HL-60 (cell line): ENCODE results near the gene ZNF641.

Experiments used
- DNase-seq, 2 experiments: peaks; one replicate each; pipeline ENCODE4 v3.0.0-alpha.2; 2010 to 2020; ENCODE audit warnings: low read depth in 1 of 2, low spot score in 1 of 2
- H3K27ac ChIP-seq: fragments of 250-450 bp; sonication (Bioruptor Pico); replicated peaks from 2 replicates; pipeline ENCODE4 v1.5.1; 2020; ENCODE audit warnings: mild to moderate bottlenecking, moderate library complexity
- H3K27me3 ChIP-seq: fragments of 250-450 bp; sonication (Bioruptor Pico); 2 replicates; pipeline ENCODE4 v1.5.1; 2021; ENCODE audit warnings: mild to moderate bottlenecking, moderate library complexity; ENCODE audit not compliant: insufficient read depth, poor library complexity, severe bottlenecking
- H3K4me3 ChIP-seq: replicated peaks from 2 replicates; pipeline ENCODE4 v1.5.1; 2011; ENCODE audit warnings: mild to moderate bottlenecking, control low read depth, low read length; ENCODE audit not compliant: insufficient read depth
- CTCF ChIP-seq: IDR thresholded peaks from one replicate; pipeline ENCODE4 v1.5.1; 2011; ENCODE audit warnings: low read length, control low read depth, inconsistent platforms; ENCODE audit not compliant: insufficient read depth
- GABPA ChIP-seq: IDR thresholded peaks from 2 replicates; pipeline ENCODE4 v1.6.1; 2012; ENCODE audit warnings: low read depth
- POLR2AphosphoS5 ChIP-seq: IDR thresholded peaks from 2 replicates; pipeline ENCODE4 v1.6.1; 2012; ENCODE audit warnings: low read depth
- REST ChIP-seq: IDR thresholded peaks from 2 replicates; pipeline ENCODE4 v1.6.1; 2012; ENCODE audit warnings: low read depth; ENCODE audit not compliant: insufficient replicate concordance
- SPI1 ChIP-seq: IDR thresholded peaks from 2 replicates; pipeline ENCODE4 v1.6.1; 2012; ENCODE audit warnings: low read depth, mild to moderate bottlenecking, borderline replicate concordance
- long read RNA-seq: library from polyadenylated mRNA; unstranded; transcript quantifications from one replicate; pipeline ENCODE4 v2.0.0, GENCODE V29; 2020

Gene ZNF641
- long read RNA-seq, full-length matches to known transcripts = 4 of 8 reads
- long read RNA-seq, partial matches to known transcripts = 1 of 8 reads
- long read RNA-seq, other reads (novel, unspliced or antisense) = 3 of 8 reads

- Histone ChIP-seq H3K4me3 (peak within 1 kb of the TSS; percentile 76), H3K27me3 (no peaks in the 10 kb centered on the region), H3K27ac (peak within 1 kb of the TSS; percentile 75)
- TF ChIP-seq REST = no peak
- peak; percentile 34; the same call in 1 of the 2 replicates for TF ChIP-seq SPI1
- no peak for TF ChIP-seq GABPA
- no peak for TF ChIP-seq POLR2AphosphoS5
- TF ChIP-seq CTCF = no peak
- DNase-seq = peak; percentile 23 to 75
Measured at GRCh38 chr12:48350249-48351021, at the start of gene ZNF641. Gene ZNF641, minus strand, starts transcription at chr12:48350919. Its CDS starts 2,829 bp downstream, at chr12:48348090.

GRCh38 chr12:48390026-48390425 lies 39.3 kb upstream of the ZNF641 start:
- Histone ChIP-seq H3K4me3 (no peak overlapping the region), H3K27ac (no peak overlapping the region), H3K27me3 (peaks cover 6% of the 10 kb centered on the region)
- TF ChIP-seq CTCF (no peak), POLR2AphosphoS5 (no peak), SPI1 (no peak), GABPA (no peak)
- no peak for DNase-seq

- TF ChIP-seq CTCF = no peak
- TF ChIP-seq REST = no peak
- TF ChIP-seq GABPA = no peak
- TF ChIP-seq SPI1 = no peak
- no peak for TF ChIP-seq POLR2AphosphoS5
- Histone ChIP-seq H3K27me3 (peaks cover 6% of the 10 kb centered on the region), H3K27ac (no peak overlapping the region), H3K4me3 (no peak overlapping the region)
- no peak for DNase-seq
Measured at GRCh38 chr12:48389409-48389808, 38.7 kb upstream of the ZNF641 start.
